ENCODE results near the gene KDM4C. TPM values are rescaled to one million over a fixed set of nuclear protein-coding genes. Genes with fewer than 3 reads are reported as not detected.
A peak's percentile ranks its signal among the peaks of the same experiment; 100 is the strongest.
"Not testable (repeated sequence)": the region's sequence is repeated elsewhere in the genome, so short reads cannot be mapped to it uniquely, and the experiment has no call there.

Gene KDM4C
- total RNA-seq, 1 donor from 2014 or later, result 14.7 TPM

DNA sequence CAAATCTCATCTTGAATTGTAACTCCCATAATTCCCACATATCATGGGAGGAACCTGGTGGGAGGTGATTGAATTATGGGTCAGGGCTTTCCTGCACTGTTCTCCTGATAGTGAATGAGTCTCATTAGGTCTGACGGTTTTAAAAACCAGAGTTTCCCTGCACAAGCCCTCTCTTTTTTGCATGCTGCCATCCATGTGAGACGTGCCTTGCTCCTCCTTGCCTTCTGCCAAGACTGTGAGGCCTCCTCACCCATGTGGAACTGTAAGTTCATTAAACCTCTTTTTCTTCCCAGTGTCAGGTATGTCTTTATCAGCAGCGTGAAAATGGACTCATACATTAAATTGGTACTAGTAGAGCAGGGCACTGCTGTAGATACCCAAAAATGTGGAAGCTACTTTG lies 22.4 kb upstream of the KDM4C start:
- DNase-seq (ENCODE audit: low read depth), result no peak
- H3K36me3 ChIP-seq (ENCODE audit: control insufficient read depth, insufficient read depth, low read length), result no peaks in the 10 kb centered on the region
- no peak overlapping the region for H3K4me3 ChIP-seq (ENCODE audit: low read depth, low read length)
- TF ChIP-seq, protein P1, sequence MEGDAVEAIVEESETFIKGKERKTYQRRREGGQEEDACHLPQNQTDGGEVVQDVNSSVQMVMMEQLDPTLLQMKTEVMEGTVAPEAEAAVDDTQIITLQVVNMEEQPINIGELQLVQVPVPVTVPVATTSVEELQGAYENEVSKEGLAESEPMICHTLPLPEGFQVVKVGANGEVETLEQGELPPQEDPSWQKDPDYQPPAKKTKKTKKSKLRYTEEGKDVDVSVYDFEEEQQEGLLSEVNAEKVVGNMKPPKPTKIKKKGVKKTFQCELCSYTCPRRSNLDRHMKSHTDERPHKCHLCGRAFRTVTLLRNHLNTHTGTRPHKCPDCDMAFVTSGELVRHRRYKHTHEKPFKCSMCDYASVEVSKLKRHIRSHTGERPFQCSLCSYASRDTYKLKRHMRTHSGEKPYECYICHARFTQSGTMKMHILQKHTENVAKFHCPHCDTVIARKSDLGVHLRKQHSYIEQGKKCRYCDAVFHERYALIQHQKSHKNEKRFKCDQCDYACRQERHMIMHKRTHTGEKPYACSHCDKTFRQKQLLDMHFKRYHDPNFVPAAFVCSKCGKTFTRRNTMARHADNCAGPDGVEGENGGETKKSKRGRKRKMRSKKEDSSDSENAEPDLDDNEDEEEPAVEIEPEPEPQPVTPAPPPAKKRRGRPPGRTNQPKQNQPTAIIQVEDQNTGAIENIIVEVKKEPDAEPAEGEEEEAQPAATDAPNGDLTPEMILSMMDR (IDR thresholded peaks at IDR 0.05; ENCODE audit: insufficient read depth, low read length, poor library complexity, severe bottlenecking), result no peak
- H3K27me3 ChIP-seq (ENCODE audit: control insufficient read depth, insufficient read depth, low read length), result no peaks in the 10 kb centered on the region

DNA sequence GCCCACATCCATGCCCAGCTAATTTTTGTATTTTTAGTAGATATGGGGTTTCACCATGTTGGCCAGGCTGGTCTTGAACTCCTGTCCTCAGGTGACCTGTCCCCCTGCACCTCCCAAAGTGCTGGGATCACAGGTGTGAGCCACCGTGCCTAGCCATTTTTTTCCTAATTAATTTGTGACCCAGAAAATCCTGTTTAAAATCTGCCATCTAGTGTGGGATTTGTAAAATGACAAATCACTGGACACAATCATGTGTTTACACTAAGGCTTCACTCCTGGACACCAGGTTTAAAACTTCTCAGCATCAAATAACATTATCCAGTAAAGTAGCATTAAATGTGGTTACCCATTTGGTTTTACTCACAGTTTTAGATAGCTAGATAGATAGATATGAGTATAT lies 18.6 kb upstream of the KDM4C start:
- no peaks in the 10 kb centered on the region for H3K36me3 ChIP-seq (ENCODE audit: control insufficient read depth, insufficient read depth, low read length)
- no peak for DNase-seq (ENCODE audit: low read depth)
- no peaks in the 10 kb centered on the region for H3K27me3 ChIP-seq (ENCODE audit: control insufficient read depth, insufficient read depth, low read length)
- H3K4me3 ChIP-seq (ENCODE audit: low read depth, low read length), result no peak overlapping the region
- TF ChIP-seq, protein P1 (IDR thresholded peaks at IDR 0.05; ENCODE audit: insufficient read depth, low read length, poor library complexity, severe bottlenecking), result peak; percentile 34

DNA sequence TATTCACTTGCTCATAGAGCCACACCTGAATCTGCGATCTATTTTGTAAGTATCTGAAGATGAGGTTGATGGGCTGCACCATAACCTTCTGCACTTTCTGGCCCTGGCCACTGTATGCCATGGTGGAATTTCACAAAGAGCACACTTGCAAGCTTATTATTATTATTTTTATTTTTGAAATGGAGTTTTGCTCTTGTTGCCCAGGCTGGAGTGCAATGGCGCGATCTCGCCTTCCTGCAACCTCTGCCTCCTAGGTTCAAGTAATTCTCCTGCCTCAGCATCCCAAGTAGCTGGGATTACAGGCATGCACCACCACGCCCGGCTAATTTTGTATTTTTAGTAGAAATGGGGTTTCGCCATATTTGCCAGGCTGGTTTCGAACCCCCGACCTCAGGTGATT lies 8.9 kb upstream of the KDM4C start:
- not testable (repeated sequence) for H3K27me3 ChIP-seq (ENCODE audit: control insufficient read depth, insufficient read depth, low read length); DNase-seq (ENCODE audit: low read depth); H3K36me3 ChIP-seq (ENCODE audit: control insufficient read depth, insufficient read depth, low read length); H3K4me3 ChIP-seq (ENCODE audit: low read depth, low read length)

DNA sequence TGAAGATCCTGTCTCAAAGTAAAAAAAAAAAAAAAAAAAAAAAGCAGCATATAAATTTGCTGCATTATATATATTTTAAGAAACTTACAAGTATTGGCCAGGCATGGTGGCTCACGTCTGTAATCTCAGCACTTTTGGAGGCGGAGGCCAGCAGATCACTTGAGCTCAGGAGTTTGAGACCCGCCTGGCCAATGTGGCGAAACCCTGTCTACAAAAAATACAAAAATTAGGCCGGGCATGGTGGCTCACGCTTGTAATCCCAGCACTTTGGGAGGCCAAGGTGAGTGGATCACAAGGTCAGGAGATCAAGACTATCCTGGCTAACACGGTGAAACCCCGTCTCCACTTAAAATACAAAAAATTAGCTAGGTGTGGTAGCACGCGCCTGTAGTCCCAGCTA lies 2.9 kb upstream of the KDM4C start:
- not testable (repeated sequence) for H3K4me3 ChIP-seq (ENCODE audit: low read depth, low read length); H3K27me3 ChIP-seq (ENCODE audit: control insufficient read depth, insufficient read depth, low read length)

DNA sequence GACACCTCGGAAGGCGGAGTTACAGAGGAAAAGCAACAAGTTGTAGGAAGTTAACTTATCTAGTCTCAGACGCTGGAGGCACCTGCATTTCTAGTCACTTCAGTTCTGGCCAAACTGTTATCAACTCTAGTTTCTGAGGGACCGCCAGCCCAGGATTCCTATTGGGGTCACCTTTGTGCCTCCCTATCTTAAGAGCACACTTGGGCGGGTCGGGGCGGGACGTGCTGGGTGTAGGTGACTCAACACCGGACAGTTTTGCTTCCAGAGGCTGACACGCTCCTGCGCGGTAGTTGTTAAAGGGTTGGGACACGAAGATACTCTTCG lies 679 bp upstream of the KDM4C start:
- H3K27me3 ChIP-seq (ENCODE audit: control insufficient read depth, insufficient read depth, low read length), result no peaks in the 10 kb centered on the region
- no peaks in the 10 kb centered on the region for H3K36me3 ChIP-seq (ENCODE audit: control insufficient read depth, insufficient read depth, low read length)
- TF ChIP-seq, protein P1 (IDR thresholded peaks at IDR 0.05; ENCODE audit: insufficient read depth, low read length, poor library complexity, severe bottlenecking), result no peak
- peak; percentile 53 for DNase-seq (ENCODE audit: low read depth)
- peak overlapping the region; percentile 69 for H3K4me3 ChIP-seq (ENCODE audit: low read depth, low read length)

More for the DNA sequence above, 2.9 kb upstream of the KDM4C start:
- H3K36me3 ChIP-seq (ENCODE audit: control insufficient read depth, insufficient read depth, low read length); DNase-seq (ENCODE audit: low read depth): not testable (repeated sequence)

GRCh38 chr9:6758248-6758497 lies 400 bp downstream of the KDM4C start:
- no peak for DNase-seq (ENCODE audit: low read depth)
- TF ChIP-seq, protein P1 (IDR thresholded peaks at IDR 0.05; ENCODE audit: insufficient read depth, low read length, poor library complexity, severe bottlenecking), result no peak
- no peaks in the 10 kb centered on the region for H3K27me3 ChIP-seq (ENCODE audit: control insufficient read depth, insufficient read depth, low read length)
- H3K36me3 ChIP-seq (ENCODE audit: control insufficient read depth, insufficient read depth, low read length), result no peaks in the 10 kb centered on the region
- peak overlapping the region; percentile 69 for H3K4me3 ChIP-seq (ENCODE audit: low read depth, low read length)

DNA sequence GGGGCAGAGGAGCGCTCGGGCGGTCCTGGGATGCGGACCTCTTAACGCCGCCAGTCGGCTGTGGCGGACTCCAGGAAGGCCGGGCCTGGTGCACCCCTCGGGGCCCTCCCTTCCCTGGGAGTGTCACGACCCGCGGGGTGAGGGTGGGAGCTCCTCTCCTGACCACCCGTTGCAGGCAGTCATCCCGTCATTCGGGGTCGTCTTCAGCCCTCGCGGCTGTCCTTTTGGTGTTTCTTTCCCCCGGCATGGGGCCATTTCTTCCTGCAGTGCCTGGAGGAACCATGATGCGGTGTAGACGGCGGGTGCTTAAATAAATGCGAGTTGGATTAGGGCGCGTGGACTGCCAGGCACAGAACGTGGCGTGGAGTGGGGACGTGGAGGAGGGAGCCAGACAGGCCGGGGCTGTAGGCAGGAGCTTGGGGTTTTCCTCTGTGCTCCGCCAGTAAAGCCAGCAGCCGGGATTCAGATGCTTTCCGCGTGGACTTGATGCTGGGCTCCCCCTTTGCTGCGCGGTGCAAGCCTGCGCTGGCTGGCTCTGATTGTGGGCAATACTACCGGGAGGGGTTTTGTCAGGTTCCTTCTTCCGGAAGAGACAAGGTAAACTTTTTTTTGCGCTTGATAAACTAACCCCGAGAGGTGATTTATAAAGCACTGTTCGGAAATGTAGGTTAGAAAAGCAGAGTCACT lies 868 bp downstream of the KDM4C start:
- TF ChIP-seq, protein P1 (IDR thresholded peaks at IDR 0.05; ENCODE audit: insufficient read depth, low read length, poor library complexity, severe bottlenecking), result no peak
- no peak for DNase-seq (ENCODE audit: low read depth)
- no peaks in the 10 kb centered on the region for H3K27me3 ChIP-seq (ENCODE audit: control insufficient read depth, insufficient read depth, low read length)
- H3K36me3 ChIP-seq (ENCODE audit: control insufficient read depth, insufficient read depth, low read length), result no peaks in the 10 kb centered on the region
- H3K4me3 ChIP-seq (ENCODE audit: low read depth, low read length), result peak overlapping the region; percentile 69

All from kidney epithelial cell (primary cell).